ENCODE results near the gene MFAP5.

The MFAP5 gene

GRCh38 chr12:8662593-8662992 is at the start of gene MFAP5:
TSS of gene MFAP5 (minus strand) at chr12:8662826. CDS start at chr12:8662104, 722 bp downstream.
- Histone ChIP-seq H3K4me1 (ENCODE audit: control insufficient read depth, insufficient read depth, low read length) (no peaks in the 10 kb centered on the region), H3K9me3 (ENCODE audit: control insufficient read depth in 2 of 2, low read length in 2 of 2) (no peaks in the 10 kb centered on the region), H3K4me3 (ENCODE audit: low read length in 2 of 2) (peak within 1 kb of the TSS in 1 of 2 donors; percentile 24), H3K9ac (ENCODE audit: low read length in 2 of 2) (no peak within 1 kb of the TSS), H3K27ac (ENCODE audit: low read length) (no peak within 1 kb of the TSS), H3K36me3 (ENCODE audit: control insufficient read depth in 2 of 2, insufficient read depth in 2 of 2, low read length in 2 of 2) (no peaks in the 10 kb centered on the region), H3K27me3 (ENCODE audit: control insufficient read depth in 1 of 2, insufficient read depth in 2 of 2, low read length in 2 of 2) (no peaks in the 10 kb centered on the region)

- Histone ChIP-seq H3K27ac (ENCODE audit: low read length) (no peak overlapping the region), H3K4me3 (ENCODE audit: low read length in 2 of 2) (peak overlapping the region in 1 of 2 donors; percentile 50), H3K4me1 (ENCODE audit: control insufficient read depth, insufficient read depth, low read length) (peaks cover 5% of the 10 kb centered on the region), H3K36me3 (ENCODE audit: control insufficient read depth in 2 of 2, insufficient read depth in 2 of 2, low read length in 2 of 2) (no peaks in the 10 kb centered on the region), H3K9ac (ENCODE audit: low read length in 2 of 2) (no peak overlapping the region), H3K9me3 (ENCODE audit: control insufficient read depth in 2 of 2, low read length in 2 of 2) (no peaks in the 10 kb centered on the region), H3K27me3 (ENCODE audit: control insufficient read depth in 1 of 2, insufficient read depth in 2 of 2, low read length in 2 of 2) (no peaks in the 10 kb centered on the region)
These were observed 46.7 kb upstream of the MFAP5 start for GRCh38 chr12:8709124-8709830.

GRCh38 chr12:8702159-8702558 is 39.5 kb upstream of the MFAP5 start:
- no peaks in the 10 kb centered on the region for H3K36me3 ChIP-seq (ENCODE audit: control insufficient read depth in 2 of 2, insufficient read depth in 2 of 2, low read length in 2 of 2)
- no peak overlapping the region for H3K9ac ChIP-seq (ENCODE audit: low read length in 2 of 2)
- no peak overlapping the region for H3K4me3 ChIP-seq (ENCODE audit: low read length in 2 of 2)
- no peaks in the 10 kb centered on the region for H3K27me3 ChIP-seq (ENCODE audit: control insufficient read depth in 1 of 2, insufficient read depth in 2 of 2, low read length in 2 of 2)
- peaks cover 9% of the 10 kb centered on the region for H3K4me1 ChIP-seq (ENCODE audit: control insufficient read depth, insufficient read depth, low read length)
- no peak overlapping the region for H3K27ac ChIP-seq (ENCODE audit: low read length)
- no peaks in the 10 kb centered on the region for H3K9me3 ChIP-seq (ENCODE audit: control insufficient read depth in 2 of 2, low read length in 2 of 2)

- Histone ChIP-seq H3K4me1 (ENCODE audit: control insufficient read depth, insufficient read depth, low read length) (peaks cover 9% of the 10 kb centered on the region), H3K9me3 (ENCODE audit: control insufficient read depth in 2 of 2, low read length in 2 of 2) (no peaks in the 10 kb centered on the region), H3K27me3 (ENCODE audit: control insufficient read depth in 1 of 2, insufficient read depth in 2 of 2, low read length in 2 of 2) (no peaks in the 10 kb centered on the region), H3K4me3 (ENCODE audit: low read length in 2 of 2) (no peak overlapping the region), H3K9ac (ENCODE audit: low read length in 2 of 2) (no peak overlapping the region), H3K27ac (ENCODE audit: low read length) (no peak overlapping the region), H3K36me3 (ENCODE audit: control insufficient read depth in 2 of 2, insufficient read depth in 2 of 2, low read length in 2 of 2) (no peaks in the 10 kb centered on the region)
These were observed 38.5 kb upstream of the MFAP5 start for GRCh38 chr12:8701046-8701660.

- Histone ChIP-seq H3K4me1 (ENCODE audit: control insufficient read depth, insufficient read depth, low read length) (peaks cover 9% of the 10 kb centered on the region), H3K9ac (ENCODE audit: low read length in 2 of 2) (peak overlapping the region in 1 of 2 donors; percentile 12), H3K27ac (ENCODE audit: low read length) (no peak overlapping the region), H3K4me3 (ENCODE audit: low read length in 2 of 2) (no peak overlapping the region), H3K9me3 (ENCODE audit: control insufficient read depth in 2 of 2, low read length in 2 of 2) (no peaks in the 10 kb centered on the region), H3K36me3 (ENCODE audit: control insufficient read depth in 2 of 2, insufficient read depth in 2 of 2, low read length in 2 of 2) (no peaks in the 10 kb centered on the region), H3K27me3 (ENCODE audit: control insufficient read depth in 1 of 2, insufficient read depth in 2 of 2, low read length in 2 of 2) (no peaks in the 10 kb centered on the region)
These were observed 37.1 kb upstream of the MFAP5 start for GRCh38 chr12:8699714-8700113.

GRCh38 chr12:8698879-8699278 is 36.3 kb upstream of the MFAP5 start:
- Histone ChIP-seq H3K36me3 (ENCODE audit: control insufficient read depth in 2 of 2, insufficient read depth in 2 of 2, low read length in 2 of 2) (no peaks in the 10 kb centered on the region), H3K9me3 (ENCODE audit: control insufficient read depth in 2 of 2, low read length in 2 of 2) (no peaks in the 10 kb centered on the region), H3K27me3 (ENCODE audit: control insufficient read depth in 1 of 2, insufficient read depth in 2 of 2, low read length in 2 of 2) (no peaks in the 10 kb centered on the region), H3K4me3 (ENCODE audit: low read length in 2 of 2) (peak overlapping the region; percentile 78 to 86), H3K27ac (ENCODE audit: low read length) (peak overlapping the region; percentile 88), H3K9ac (ENCODE audit: low read length in 2 of 2) (peak overlapping the region; percentile 80 to 92), H3K4me1 (ENCODE audit: control insufficient read depth, insufficient read depth, low read length) (peaks cover 9% of the 10 kb centered on the region)

- peak overlapping the region; percentile 80 to 92 for H3K9ac ChIP-seq (ENCODE audit: low read length in 2 of 2)
- H3K4me3 ChIP-seq (ENCODE audit: low read length in 2 of 2) = peak overlapping the region; percentile 78 to 86
- peaks cover 9% of the 10 kb centered on the region for H3K4me1 ChIP-seq (ENCODE audit: control insufficient read depth, insufficient read depth, low read length)
- no peaks in the 10 kb centered on the region for H3K36me3 ChIP-seq (ENCODE audit: control insufficient read depth in 2 of 2, insufficient read depth in 2 of 2, low read length in 2 of 2)
- H3K27ac ChIP-seq (ENCODE audit: low read length) = peak overlapping the region; percentile 88
- H3K27me3 ChIP-seq (ENCODE audit: control insufficient read depth in 1 of 2, insufficient read depth in 2 of 2, low read length in 2 of 2) = no peaks in the 10 kb centered on the region
- H3K9me3 ChIP-seq (ENCODE audit: control insufficient read depth in 2 of 2, low read length in 2 of 2) = no peaks in the 10 kb centered on the region
These were observed 35.7 kb upstream of the MFAP5 start for GRCh38 chr12:8698132-8698851.

GRCh38 chr12:8697476-8698131 is 35.0 kb upstream of the MFAP5 start, which contains the start of gene RIMKLB:
TSS of gene RIMKLB (plus strand) at chr12:8697991. CDS start at chr12:8713867, 15,876 bp downstream.
- Histone ChIP-seq H3K4me1 (ENCODE audit: control insufficient read depth, insufficient read depth, low read length) (peaks cover 13% of the 10 kb centered on the region), H3K9me3 (ENCODE audit: control insufficient read depth in 2 of 2, low read length in 2 of 2) (no peaks in the 10 kb centered on the region), H3K36me3 (ENCODE audit: control insufficient read depth in 2 of 2, insufficient read depth in 2 of 2, low read length in 2 of 2) (no peaks in the 10 kb centered on the region), H3K27me3 (ENCODE audit: control insufficient read depth in 1 of 2, insufficient read depth in 2 of 2, low read length in 2 of 2) (no peaks in the 10 kb centered on the region), H3K4me3 (ENCODE audit: low read length in 2 of 2) (peak within 1 kb of the TSS; percentile 81 to 86), H3K9ac (ENCODE audit: low read length in 2 of 2) (peak within 1 kb of the TSS; percentile 90 to 92), H3K27ac (ENCODE audit: low read length) (peak within 1 kb of the TSS; percentile 93)

GRCh38 chr12:8697120-8697475 is 34.5 kb upstream of the MFAP5 start:
- Histone ChIP-seq H3K9me3 (ENCODE audit: control insufficient read depth in 2 of 2, low read length in 2 of 2) (no peaks in the 10 kb centered on the region), H3K27me3 (ENCODE audit: control insufficient read depth in 1 of 2, insufficient read depth in 2 of 2, low read length in 2 of 2) (no peaks in the 10 kb centered on the region), H3K4me1 (ENCODE audit: control insufficient read depth, insufficient read depth, low read length) (peaks cover 13% of the 10 kb centered on the region), H3K4me3 (ENCODE audit: low read length in 2 of 2) (peak overlapping the region; percentile 81 to 86), H3K36me3 (ENCODE audit: control insufficient read depth in 2 of 2, insufficient read depth in 2 of 2, low read length in 2 of 2) (no peaks in the 10 kb centered on the region), H3K27ac (ENCODE audit: low read length) (peak overlapping the region; percentile 93), H3K9ac (ENCODE audit: low read length in 2 of 2) (peak overlapping the region; percentile 88 to 90)

GRCh38 chr12:8696442-8697090 is 33.9 kb upstream of the MFAP5 start:
- peak overlapping the region; percentile 81 to 86 for H3K4me3 ChIP-seq (ENCODE audit: low read length in 2 of 2)
- H3K27me3 ChIP-seq (ENCODE audit: control insufficient read depth in 1 of 2, insufficient read depth in 2 of 2, low read length in 2 of 2) = no peaks in the 10 kb centered on the region
- H3K36me3 ChIP-seq (ENCODE audit: control insufficient read depth in 2 of 2, insufficient read depth in 2 of 2, low read length in 2 of 2) = no peaks in the 10 kb centered on the region
- H3K9me3 ChIP-seq (ENCODE audit: control insufficient read depth in 2 of 2, low read length in 2 of 2) = no peaks in the 10 kb centered on the region
- peaks cover 13% of the 10 kb centered on the region for H3K4me1 ChIP-seq (ENCODE audit: control insufficient read depth, insufficient read depth, low read length)
- peak overlapping the region; percentile 93 for H3K27ac ChIP-seq (ENCODE audit: low read length)
- peak overlapping the region; percentile 88 to 90 for H3K9ac ChIP-seq (ENCODE audit: low read length in 2 of 2)
